Measurements from ENCODE around the gene PANX3. TPM values are rescaled to one million over a fixed set of nuclear protein-coding genes. Genes with fewer than 3 reads are reported as not detected.

PANX3 gene
- total RNA-seq, 1 donor: not detected

GRCh38 chr11:124584681-124585372 is 26.4 kb upstream of the PANX3 start:
- no peaks in the 10 kb centered on the region for H3K36me3 ChIP-seq (ENCODE audit: insufficient read depth, low read length)
- DNase-seq (ENCODE audit: insufficient read length, low spot score, missing footprints): peak; percentile 10
- no peak overlapping the region for H2AFZ ChIP-seq (ENCODE audit: low read length)
- no peak overlapping the region for H3K4me2 ChIP-seq (ENCODE audit: insufficient read depth, low read length)
- no peak for TF ChIP-seq CTCF (IDR thresholded peaks at IDR 0.05; ENCODE audit: extremely low read depth, low read depth, low read length)
- no peaks in the 10 kb centered on the region for H3K79me2 ChIP-seq (ENCODE audit: insufficient read depth, low read length)
- no peak overlapping the region for H3K27ac ChIP-seq (ENCODE audit: low read depth, low read length)
- H3K9me3 ChIP-seq (ENCODE audit: low read depth, low read length): no peaks in the 10 kb centered on the region
- H4K20me1 ChIP-seq (ENCODE audit: insufficient read depth, low read length): no peaks in the 10 kb centered on the region
- H3K4me3 ChIP-seq (ENCODE audit: insufficient read depth, low read length): no peak overlapping the region
- H3K4me1 ChIP-seq (ENCODE audit: insufficient read depth, low read length): no peaks in the 10 kb centered on the region
- peaks cover 2% of the 10 kb centered on the region for H3K27me3 ChIP-seq (ENCODE audit: insufficient read depth, low read length)

GRCh38 chr11:124586238-124586860 is 24.9 kb upstream of the PANX3 start:
- Histone ChIP-seq H3K9me3 (ENCODE audit: low read depth, low read length) (no peaks in the 10 kb centered on the region), H4K20me1 (ENCODE audit: insufficient read depth, low read length) (no peaks in the 10 kb centered on the region), H3K4me2 (ENCODE audit: insufficient read depth, low read length) (no peak overlapping the region), H3K79me2 (ENCODE audit: insufficient read depth, low read length) (no peaks in the 10 kb centered on the region), H3K27me3 (ENCODE audit: insufficient read depth, low read length) (peaks cover 2% of the 10 kb centered on the region), H3K4me3 (ENCODE audit: insufficient read depth, low read length) (no peak overlapping the region), H3K4me1 (ENCODE audit: insufficient read depth, low read length) (no peaks in the 10 kb centered on the region), H2AFZ (ENCODE audit: low read length) (no peak overlapping the region), H3K27ac (ENCODE audit: low read depth, low read length) (no peak overlapping the region), H3K36me3 (ENCODE audit: insufficient read depth, low read length) (no peaks in the 10 kb centered on the region)
- TF ChIP-seq CTCF (IDR thresholded peaks at IDR 0.05; ENCODE audit: extremely low read depth, low read depth, low read length): peak; percentile 65
- DNase-seq (ENCODE audit: insufficient read length, low spot score, missing footprints): peak; percentile 9

GRCh38 chr11:124591430-124591829 is 19.8 kb upstream of the PANX3 start:
- no peak overlapping the region for H3K27ac ChIP-seq (ENCODE audit: low read depth, low read length)

More at GRCh38 chr11:124591430-124591829, 19.8 kb upstream of the PANX3 start:
- H3K4me3 ChIP-seq (ENCODE audit: insufficient read depth, low read length): no peak overlapping the region
- no peak overlapping the region for H2AFZ ChIP-seq (ENCODE audit: low read length)
- no peaks in the 10 kb centered on the region for H4K20me1 ChIP-seq (ENCODE audit: insufficient read depth, low read length)
- no peak for TF ChIP-seq CTCF (IDR thresholded peaks at IDR 0.05; ENCODE audit: extremely low read depth, low read depth, low read length)
- no peaks in the 10 kb centered on the region for H3K79me2 ChIP-seq (ENCODE audit: insufficient read depth, low read length)
- H3K4me1 ChIP-seq (ENCODE audit: insufficient read depth, low read length): no peaks in the 10 kb centered on the region
- H3K27me3 ChIP-seq (ENCODE audit: insufficient read depth, low read length): peaks cover 3% of the 10 kb centered on the region
- no peaks in the 10 kb centered on the region for H3K36me3 ChIP-seq (ENCODE audit: insufficient read depth, low read length)
- H3K4me2 ChIP-seq (ENCODE audit: insufficient read depth, low read length): no peak overlapping the region
- H3K9me3 ChIP-seq (ENCODE audit: low read depth, low read length): no peaks in the 10 kb centered on the region
- DNase-seq (ENCODE audit: insufficient read length, low spot score, missing footprints): no peak
